Endothelial cell of hepatic sinusoid (primary cell): ENCODE data around the gene WDR17.

Experiments used
- in situ Hi-C: cut with HindIII; loops from 2 replicates; pipeline ENCODE4 v1.10.0; 2017; ENCODE audit warnings: low sequenced_read_pairs

Gene WDR17

DNA sequence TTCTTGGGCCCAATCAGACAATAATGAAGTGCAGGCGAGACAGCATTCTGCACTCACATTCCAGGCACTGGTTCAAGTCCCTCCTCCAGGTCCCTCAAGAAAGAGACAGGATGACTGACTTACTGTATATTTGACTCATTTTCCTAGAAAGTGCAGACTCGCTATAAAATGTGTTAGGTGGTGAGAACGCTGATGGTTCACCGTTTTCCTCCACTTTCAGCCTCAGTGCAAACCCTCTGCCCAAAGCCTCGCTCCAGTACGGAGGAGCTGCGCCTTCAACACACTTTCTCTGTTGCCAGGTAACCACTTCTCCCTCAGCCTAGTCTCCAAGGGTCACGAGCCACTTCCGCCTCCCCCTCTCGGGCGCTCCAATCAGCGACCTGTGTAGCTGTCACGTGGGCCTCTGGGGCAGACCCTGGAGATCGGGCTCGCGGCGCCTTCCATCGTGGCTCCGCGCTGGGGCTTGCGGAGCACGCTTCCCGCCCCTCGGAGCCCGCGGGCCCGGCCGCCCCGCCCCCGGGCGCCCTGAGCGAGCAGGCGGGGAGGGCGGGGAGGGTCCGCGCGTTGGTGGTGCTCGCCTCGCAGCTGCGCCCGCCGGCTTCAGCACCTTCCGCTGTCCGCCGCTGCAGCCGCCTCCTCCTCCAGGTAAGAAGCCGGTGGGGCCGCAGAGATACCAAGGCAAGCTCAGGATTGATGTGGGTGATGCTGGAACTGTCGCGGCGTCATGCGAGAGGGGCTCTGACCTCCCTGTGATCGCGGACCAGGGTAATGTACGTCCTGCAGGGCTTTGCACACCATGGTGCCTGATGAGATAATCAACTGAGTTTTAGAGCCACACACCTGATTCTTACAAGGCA is at the start of gene WDR17:
Gene WDR17, plus strand, starts transcription at position 407 of the 857 bp plus-strand sequence. CDS start 45,740 bp downstream, outside the sequence.
- in situ Hi-C loops: no loop called here

DNA sequence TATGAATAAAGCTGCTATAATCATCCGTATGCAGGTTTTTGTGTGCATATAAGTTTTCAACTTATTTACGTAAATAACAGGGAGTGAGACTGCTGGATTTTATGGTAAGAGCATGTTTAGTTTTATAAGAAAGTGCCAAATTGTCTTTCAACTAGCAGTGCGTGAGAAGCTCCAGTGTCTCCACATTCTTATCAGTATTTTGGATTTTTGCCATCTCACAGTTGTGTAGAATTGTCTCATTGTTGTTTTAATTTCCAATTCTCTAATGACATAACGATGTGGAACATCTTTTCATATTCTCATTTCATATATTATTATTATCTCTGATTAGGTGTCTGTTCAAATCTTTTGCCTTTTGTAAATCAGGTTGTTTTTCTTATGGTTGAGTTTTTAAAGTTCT is 49.0 kb upstream of the WDR17 start:
- in situ Hi-C loops: no loop called here

DNA sequence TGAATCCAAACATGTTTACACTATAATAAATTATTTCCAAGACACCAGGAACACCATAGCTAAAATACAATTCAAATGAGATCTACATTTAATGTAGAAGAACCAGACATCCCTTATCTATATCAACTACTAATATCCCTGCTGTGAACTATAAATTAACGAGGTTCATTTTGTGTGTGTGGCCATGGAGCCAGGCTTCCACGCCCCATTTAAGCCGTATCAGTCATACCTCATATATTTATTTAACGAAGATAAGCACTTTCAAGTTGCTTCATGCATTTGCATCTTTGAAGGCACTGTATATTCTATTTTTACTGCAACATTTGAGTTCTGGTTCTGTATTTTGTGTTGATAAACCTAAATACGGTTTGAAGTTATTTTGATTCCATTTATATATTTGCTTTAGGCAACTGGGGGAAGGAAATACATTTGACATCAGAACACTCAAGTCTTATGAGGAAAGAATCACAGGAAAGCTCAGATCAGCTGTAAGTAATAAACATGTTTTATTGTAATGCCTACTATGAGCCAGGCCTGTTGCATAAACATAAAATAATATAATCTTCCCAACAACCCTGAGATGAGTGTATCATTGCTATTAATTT is 45.1 kb upstream of the WDR17 start:
- in situ Hi-C loops: no loop called here

DNA sequence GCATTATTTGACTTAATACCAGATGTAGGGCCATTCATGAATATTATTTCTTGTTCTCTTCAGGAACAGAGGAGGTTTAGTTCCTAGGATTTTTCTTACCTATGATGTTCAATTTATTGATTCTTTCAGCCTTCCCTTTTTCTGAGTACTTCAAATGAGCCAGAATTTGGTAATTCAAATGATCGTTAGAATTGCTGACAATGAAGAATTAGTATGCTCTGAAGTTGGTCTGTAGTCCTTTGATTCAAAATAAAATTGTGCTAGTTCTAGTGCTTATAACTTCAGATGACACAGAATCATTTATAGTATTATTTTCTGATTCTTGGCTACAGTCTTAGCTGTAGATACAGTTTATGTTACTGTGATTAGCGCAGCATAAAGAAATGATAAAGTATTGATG is 35.2 kb upstream of the WDR17 start:
- in situ Hi-C loops: no loop called here

DNA sequence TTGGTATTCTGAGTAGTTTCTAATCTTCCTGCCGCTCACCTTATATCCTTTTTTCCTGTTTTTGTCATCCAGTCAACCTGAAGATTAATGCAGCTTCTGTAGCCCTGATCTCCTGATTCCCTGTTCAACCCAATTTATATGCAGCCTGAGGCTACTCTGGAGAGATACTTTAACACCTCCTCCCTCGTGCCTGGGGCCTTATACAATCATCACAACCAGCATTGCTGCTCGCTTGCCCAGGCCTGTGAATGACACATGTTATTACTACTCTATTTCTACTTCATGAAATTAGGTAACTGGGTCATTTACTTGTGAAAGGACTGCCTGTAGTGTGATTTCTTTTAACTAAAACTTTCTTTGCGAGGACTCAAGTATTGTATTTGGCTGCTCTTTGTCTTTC is 33.7 kb upstream of the WDR17 start:
- in situ Hi-C loops: no loop called here

DNA sequence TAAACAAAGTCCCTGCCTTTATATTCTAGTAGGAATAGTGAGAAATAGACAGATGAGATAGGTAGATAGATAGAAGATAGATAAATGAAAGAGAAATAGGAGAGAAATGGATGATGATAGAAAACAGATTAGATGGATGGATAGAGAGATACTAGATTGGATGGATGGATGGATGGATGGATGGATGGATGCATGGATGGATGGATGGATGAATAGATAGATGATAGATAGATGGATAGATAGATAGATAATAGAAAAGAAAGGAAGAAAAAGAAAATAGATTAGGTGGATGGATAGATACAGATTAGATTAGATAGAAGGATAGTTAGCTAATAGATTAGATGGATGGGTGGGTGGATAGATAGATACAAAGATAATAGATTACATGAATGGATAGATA is 33.2 kb upstream of the WDR17 start:
- in situ Hi-C loops: no loop called here

DNA sequence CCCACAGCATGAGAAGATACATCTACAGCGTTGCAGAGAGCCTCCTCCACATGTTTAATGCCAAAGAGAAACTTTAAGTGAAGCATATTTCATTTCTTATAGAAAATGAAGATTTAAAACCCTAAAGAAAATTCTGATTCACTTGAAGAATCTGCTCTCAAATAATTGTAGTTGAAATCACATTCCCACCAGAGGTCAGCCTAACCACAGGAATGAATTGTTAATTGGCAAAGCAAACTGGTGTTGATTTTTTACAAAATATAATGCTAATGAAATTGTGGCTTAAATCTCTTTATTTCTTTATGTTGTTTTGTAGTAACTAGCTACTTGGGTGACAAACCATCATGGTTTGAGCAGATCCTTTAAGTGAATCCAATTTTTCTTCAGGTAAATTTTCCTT is 31.1 kb upstream of the WDR17 start:
- in situ Hi-C loops: no loop called here

DNA sequence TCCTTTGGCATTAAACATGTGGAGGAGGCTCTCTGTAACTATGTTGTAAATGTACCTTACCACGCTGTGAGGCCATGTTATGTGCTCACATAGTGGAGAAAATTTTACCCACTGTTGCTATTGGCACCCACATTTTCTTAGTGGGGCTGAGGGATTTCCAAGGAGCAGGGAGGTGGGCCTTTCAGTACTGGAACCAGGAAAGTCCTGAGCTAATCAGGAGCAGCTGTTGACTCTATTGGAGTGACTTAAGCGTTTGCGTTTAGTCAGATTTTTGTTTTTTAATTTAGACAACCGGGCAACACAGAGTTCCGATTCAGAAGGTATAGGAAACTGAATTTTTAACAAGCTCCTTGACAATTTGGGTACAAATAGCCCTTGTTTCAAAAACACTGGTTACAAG is 30.7 kb upstream of the WDR17 start:
- in situ Hi-C loops: no loop called here

DNA sequence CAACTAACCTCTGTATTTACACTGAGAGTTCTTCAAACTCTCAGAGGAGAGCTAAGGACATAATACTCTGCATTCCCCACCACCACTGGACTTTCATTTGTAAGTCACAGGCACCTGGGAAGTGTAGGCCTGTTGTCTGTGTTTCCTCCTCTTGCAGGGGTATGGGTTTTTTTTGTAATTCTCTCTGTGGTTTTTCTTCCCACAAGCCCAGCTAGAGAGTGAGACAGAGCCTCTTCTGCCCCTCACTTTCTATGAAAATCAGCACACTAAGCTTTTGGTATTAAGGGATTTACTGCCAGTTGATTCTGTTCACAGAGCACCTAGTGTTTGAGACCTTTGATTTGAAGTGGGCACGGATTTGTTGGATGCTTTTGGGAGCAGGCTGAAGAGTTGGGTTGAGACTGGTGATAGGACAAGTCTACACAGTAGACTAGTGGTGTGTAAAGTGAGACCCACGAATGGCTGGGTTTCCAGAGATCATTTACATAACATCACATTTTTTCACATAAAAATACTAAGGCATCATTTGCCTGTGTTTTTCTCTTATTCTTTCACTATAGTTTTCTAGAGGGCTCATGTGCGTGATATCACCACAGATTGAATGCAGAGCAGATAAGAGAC is 28.9 kb upstream of the WDR17 start:
- in situ Hi-C loops: no loop called here

DNA sequence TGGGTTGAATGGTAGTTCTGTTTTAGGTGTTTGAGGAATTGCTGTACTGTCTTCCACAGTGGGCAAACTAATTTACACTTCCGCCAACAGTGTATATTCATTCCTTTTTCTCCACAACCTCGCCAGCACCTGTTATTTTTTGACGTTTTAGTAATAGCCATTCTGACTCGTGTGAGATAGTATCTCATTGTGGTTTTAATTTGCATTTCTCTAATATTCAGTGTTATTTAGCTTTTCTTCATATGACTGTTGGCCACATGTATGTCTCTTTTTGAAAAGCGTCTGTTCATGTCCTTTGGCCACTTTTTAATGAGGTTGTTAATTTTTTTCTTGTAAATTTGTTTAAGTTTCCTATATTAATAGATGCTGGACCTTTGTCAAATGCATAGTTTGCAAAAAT is 26.9 kb upstream of the WDR17 start:
- in situ Hi-C loops: no loop called here

DNA sequence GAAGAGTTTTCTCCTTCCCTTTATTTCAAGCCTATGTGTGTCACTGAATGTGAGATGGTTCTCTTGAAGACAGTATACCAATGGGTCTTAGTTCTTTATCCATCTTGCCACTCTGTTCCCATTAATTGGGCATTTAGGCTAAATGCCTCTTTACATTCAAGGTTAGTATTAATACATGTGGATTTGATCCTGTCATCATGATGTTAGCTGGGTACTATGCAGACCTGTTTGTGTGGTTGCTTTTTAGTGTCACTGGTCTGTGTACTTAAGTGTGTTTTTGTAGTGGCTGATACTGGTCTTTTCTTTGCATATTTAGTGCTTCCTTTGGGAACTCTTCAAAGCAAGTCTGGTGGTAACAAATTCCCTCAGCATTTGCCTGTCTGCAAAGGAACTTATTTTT is 23.4 kb upstream of the WDR17 start:
- in situ Hi-C loops: no loop called here

DNA sequence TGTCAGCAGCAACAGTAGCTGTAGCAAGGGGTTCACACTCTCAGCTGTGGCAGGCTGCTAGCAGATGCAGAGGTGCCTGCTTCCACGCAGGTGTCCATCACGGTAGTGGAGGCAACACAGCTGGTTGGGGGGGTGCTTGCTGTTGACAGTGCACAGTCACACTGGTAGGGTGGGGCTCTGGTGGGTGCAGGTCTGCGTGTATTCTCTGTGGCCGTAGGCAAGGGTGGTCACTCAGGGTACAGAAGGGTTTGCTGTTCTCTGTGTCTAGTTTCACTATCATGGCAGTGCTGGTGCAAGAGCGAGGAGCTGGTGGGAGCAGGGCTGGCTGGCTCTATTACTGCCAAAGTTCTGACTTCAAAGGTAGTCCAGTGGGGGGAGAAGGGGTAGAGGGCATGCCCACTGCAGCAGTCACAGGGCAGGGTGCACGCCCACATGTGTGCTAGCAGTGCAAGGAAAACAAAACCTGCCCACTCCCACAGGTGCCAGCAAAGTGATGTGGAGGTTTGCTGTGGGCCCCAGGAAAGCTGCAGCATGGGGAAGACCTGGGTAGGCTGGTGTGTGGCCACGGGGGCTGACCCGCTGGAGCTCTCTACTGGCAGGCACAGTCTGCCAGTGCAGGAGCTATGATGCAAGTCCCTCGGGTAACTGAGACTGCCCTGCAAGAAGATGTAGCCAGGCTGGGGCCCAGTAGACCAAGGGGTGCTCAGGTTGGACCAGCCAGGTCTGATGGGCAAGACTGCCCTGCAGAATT is 21.6 kb upstream of the WDR17 start:
- in situ Hi-C loops: no loop called here

DNA sequence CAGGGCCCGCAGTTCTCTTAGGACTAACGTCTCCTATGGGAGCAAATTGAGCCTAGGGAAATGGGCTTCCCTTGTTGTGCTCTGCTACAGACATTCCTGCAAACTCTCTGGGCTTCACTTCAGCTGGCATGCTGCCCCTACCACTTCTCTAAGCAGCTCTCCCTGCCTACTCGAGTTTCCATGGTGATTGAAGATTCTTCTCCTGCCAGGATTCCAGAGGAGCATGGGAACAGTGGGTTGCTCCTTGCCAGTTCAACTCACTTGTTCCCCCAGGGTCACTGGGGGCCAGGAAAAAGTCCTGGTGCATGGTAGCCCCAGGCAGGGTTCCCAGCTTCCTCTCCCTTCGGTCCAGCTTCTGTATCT is 21.1 kb upstream of the WDR17 start:
- in situ Hi-C loops: no loop called here

DNA sequence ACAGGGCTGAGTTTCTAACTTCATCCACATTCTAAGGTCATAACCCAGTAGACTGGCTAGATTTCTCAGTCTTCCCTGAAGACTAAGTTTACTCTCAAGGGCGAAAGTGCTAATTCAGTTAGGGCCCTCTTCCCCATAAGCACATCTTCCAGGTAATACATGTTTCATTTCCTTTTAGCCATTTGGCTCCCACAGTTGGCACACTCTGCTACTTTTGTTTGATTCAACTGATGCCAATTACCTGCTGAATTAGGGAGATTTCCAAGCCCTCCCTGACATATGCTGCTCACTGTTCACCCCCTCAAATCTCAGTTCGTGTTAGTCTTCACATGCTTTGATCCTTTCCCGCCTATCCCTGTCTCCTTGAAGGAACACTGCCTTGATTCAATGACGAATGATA is 17.0 kb upstream of the WDR17 start:
- in situ Hi-C loops: no loop called here

DNA sequence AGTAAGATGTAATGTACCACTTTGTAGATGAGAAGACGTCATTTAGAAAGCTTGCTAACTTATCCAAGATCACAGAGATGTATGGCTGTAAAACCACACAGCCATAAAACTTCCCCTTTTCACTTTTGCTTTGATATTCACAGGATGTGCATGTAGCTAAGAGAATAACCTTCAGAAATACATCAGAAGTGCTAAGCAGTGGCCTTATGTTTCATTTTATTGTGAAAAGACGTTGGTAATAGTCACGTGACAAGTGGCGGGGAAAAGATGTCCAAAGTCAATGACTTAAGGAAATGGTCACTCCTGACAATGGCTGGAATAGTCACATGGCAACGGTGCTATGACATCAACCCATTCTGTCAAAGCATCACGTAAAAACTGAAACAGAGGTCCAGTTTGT is 12.9 kb upstream of the WDR17 start:
- in situ Hi-C loops: no loop called here

DNA sequence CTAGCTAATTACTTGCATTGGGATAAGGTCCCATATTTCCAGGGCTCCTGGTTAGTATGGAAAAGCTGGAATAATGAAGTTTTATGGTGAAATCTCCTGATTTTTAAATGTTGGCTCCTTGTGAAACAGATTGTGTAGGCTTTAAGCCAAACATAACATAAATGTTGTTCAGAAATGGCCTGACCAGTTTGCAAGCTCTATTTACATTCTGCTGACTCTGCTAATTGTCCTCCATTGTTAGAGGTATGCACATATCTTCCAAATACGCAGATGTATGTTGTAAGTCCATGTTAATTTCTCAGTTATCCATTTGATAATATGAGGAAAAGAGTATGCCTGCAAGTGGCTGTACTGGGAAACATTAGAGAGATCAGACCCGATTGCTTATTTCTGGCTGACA is 11.9 kb upstream of the WDR17 start:
- in situ Hi-C loops: no loop called here

DNA sequence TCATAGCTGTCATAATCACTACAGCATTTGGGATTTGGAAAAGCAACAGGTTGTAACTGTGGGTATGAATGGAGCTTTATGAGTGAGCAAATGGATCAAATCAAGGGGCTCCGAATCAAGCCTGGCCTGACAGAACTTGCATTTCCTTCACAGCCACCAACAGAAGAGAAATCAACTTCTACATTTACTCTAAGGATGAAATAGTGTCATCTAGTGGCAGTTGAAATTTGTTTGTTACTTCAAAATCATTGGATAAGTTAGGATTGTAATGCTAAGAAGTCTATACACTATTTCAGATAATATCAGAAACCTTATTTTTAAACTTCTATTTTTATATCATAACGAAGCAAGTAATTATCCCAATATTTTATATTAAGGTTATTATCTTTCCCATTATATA is 10.7 kb upstream of the WDR17 start:
- in situ Hi-C loops: no loop called here

DNA sequence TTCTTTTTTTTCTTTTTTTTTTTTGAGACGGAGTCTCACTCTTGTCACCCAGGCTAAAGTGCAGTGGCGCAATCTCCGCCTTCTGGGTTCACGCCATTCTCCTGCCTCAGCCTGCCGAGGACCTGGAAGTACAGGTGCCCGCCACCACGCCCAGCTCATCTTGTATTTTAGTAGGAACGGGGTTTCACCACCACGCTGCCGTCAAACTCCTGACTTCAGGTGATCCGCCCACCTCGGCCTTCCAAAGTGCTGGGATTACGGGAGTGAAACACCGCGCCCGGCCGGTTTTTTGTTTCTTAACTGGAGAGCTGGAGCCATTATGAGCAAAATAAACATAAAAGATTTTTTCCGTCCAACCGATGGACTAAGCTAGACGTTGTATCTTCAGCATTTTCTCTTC is 1.9 kb upstream of the WDR17 start:
- in situ Hi-C loops: no loop called here

DNA sequence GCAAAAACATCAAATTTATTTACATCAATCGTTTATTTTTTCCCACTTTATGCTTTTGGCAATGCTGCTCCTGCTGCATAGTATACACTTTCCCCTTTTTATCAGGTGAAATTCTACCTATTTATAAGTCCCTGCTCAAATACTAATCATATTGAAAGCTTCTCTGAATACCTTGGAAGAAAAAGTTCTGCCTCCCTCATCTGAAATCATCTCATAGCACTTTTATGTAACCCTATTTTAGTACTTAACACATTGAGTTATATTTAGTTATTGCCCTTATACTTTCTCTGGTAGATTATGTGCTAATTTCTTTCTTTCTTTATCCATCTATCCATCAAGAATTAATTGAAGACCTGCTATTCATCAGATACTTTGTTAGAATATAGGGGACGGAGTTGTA is 1.1 kb upstream of the WDR17 start:
- in situ Hi-C loops: no loop called here

DNA sequence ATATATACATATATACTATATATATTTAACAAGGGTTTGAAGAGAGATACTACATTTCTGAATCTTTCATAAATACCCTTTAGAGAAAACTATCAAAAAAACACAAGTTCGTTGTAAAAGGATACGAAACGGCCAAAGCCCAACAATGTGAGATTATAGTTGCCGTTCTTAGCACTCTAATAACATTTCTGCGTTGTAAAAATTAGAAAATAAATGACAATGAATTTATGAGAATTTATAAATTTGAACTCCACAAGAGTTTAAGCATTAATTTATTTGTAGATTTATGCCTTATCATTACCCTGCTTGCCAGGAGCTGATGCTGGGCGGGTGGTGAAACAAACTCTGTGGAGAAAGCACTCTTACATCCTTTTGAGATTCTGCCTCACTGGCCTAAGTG is 1.1 kb downstream of the WDR17 start:
- in situ Hi-C loops: no loop called here

DNA sequence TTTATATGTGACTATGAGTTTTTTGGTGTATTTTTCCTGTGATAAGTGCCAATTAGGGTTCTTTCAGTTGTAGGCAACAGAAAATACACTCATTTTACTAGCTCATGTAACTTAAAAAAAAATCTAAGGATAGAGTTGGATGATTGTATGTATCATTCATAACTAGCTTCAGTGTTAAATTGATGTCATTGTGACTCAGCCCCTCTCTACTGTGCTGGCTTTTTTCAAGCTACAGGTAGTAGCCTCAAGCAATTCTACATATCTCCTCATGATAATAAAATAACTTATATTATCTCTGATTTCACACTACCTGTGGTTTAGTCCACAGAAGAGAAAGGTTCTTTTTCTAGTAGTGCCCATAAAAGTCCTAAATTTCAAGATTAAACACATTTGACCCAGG is 11.9 kb downstream of the WDR17 start:
- in situ Hi-C loops: no loop called here

DNA sequence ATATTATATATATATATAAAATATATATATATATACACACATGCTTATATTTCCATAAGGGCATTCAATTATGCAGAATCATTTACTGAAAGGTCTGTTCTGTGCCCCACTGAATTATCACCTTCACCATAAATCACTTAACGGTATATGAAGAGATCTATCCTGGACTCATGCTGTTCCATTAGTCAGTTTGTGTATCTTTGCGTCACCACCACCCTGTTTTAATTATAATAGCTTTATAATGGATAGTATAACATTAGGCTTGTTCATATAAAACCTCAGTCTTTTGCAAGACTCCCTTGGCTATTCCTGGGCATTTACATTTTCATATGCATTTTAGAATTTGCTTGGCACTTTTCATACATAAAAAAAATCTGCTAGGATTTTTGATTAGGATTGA is 19.1 kb downstream of the WDR17 start:
- in situ Hi-C loops: no loop called here
